Measurements from ENCODE around the gene MED13.

GRCh38 chr17:61946359-61946758 lies 118.7 kb downstream of the MED13 start:
- TF ChIP-seq EP300 (IDR thresholded peaks at IDR 0.05) (no peak), POLR2AphosphoS5 (IDR thresholded peaks at IDR 0.05) (no peak), POLR2A (IDR thresholded peaks at IDR 0.05) (no peak)
- TF ChIP-seq, protein P1, sequence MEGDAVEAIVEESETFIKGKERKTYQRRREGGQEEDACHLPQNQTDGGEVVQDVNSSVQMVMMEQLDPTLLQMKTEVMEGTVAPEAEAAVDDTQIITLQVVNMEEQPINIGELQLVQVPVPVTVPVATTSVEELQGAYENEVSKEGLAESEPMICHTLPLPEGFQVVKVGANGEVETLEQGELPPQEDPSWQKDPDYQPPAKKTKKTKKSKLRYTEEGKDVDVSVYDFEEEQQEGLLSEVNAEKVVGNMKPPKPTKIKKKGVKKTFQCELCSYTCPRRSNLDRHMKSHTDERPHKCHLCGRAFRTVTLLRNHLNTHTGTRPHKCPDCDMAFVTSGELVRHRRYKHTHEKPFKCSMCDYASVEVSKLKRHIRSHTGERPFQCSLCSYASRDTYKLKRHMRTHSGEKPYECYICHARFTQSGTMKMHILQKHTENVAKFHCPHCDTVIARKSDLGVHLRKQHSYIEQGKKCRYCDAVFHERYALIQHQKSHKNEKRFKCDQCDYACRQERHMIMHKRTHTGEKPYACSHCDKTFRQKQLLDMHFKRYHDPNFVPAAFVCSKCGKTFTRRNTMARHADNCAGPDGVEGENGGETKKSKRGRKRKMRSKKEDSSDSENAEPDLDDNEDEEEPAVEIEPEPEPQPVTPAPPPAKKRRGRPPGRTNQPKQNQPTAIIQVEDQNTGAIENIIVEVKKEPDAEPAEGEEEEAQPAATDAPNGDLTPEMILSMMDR (IDR thresholded peaks at IDR 0.05) = no peak
